WERI-Rb-1 (cell line): ENCODE results near the gene MEIKIN.

Experiments used
- DNase-seq: peaks from one replicate; pipeline ENCODE4 v3.0.0-alpha.2; 2020
- H3K27ac ChIP-seq: fragments of 250-450 bp; sonication (Bioruptor Pico); 2 replicates; pipeline ENCODE4 v1.5.1; 2020; ENCODE audit warnings: mild to moderate bottlenecking, moderate library complexity
- H3K27me3 ChIP-seq: fragments of 250-450 bp; sonication (Bioruptor Pico); 2 replicates; pipeline ENCODE4 v1.5.1; 2021; ENCODE audit warnings: mild to moderate bottlenecking, low read depth, moderate library complexity; ENCODE audit not compliant: insufficient read depth, severe bottlenecking
- H3K36me3 ChIP-seq: fragments of 250-450 bp; sonication (Bioruptor Pico); 2 replicates; pipeline ENCODE4 v1.5.1; 2020; ENCODE audit warnings: mild to moderate bottlenecking, moderate library complexity
- H3K4me3 ChIP-seq: 2 replicates; pipeline ENCODE4 v1.5.1; 2011; ENCODE audit warnings: low read depth, mild to moderate bottlenecking, control low read depth, low read length
- H3K9me3 ChIP-seq: fragments of 250-450 bp; sonication (Bioruptor Pico); 2 replicates; pipeline ENCODE4 v1.5.1; 2021; ENCODE audit warnings: mild to moderate bottlenecking, moderate library complexity; ENCODE audit not compliant: severe bottlenecking
- TF ChIP-seq, protein P1 (sequence below): IDR thresholded peaks from 2 replicates; pipeline ENCODE4 v1.5.1; 2011; ENCODE audit warnings: low read depth, mild to moderate bottlenecking, control low read depth, inconsistent platforms, low read length

The MEIKIN gene

DNA sequence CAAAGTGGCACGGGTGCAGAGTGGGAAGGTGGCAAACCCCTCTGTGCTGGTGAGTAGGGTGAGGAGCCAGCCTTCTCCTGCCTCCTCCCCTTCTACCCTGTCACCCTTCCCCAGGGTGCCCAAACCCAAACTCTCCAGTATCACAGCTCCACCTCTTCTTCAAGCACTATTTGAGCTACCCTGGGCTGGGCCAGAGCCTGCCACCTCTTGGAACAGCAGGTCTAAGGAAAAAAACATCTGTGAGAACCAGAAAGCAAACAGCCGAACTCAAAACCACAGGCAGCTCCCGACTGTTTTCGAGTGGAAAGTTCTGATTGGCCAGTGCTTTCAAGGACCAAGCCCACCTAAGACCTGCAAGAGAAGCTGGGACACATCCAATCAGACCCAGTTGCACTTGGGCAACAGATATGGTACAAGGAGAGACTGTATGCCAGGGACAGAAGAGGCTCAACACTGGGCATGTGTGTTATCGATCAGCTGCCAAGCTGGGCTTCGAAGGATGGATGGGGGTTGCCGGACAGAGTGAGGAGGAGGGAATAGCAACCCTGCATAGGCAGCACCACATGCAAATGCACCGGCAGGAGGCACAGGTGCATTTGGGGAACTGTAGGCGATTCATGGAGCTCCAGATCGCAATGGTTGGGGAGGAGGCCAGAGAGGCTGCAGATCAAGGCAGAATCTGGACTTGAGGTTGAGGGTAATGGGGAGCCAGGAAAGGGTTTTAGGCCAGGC lies 46.3 kb upstream of the MEIKIN start:
- no peak for DNase-seq
- H3K4me3 ChIP-seq = no peak overlapping the region
- TF ChIP-seq, protein P1, sequence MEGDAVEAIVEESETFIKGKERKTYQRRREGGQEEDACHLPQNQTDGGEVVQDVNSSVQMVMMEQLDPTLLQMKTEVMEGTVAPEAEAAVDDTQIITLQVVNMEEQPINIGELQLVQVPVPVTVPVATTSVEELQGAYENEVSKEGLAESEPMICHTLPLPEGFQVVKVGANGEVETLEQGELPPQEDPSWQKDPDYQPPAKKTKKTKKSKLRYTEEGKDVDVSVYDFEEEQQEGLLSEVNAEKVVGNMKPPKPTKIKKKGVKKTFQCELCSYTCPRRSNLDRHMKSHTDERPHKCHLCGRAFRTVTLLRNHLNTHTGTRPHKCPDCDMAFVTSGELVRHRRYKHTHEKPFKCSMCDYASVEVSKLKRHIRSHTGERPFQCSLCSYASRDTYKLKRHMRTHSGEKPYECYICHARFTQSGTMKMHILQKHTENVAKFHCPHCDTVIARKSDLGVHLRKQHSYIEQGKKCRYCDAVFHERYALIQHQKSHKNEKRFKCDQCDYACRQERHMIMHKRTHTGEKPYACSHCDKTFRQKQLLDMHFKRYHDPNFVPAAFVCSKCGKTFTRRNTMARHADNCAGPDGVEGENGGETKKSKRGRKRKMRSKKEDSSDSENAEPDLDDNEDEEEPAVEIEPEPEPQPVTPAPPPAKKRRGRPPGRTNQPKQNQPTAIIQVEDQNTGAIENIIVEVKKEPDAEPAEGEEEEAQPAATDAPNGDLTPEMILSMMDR = no peak

DNA sequence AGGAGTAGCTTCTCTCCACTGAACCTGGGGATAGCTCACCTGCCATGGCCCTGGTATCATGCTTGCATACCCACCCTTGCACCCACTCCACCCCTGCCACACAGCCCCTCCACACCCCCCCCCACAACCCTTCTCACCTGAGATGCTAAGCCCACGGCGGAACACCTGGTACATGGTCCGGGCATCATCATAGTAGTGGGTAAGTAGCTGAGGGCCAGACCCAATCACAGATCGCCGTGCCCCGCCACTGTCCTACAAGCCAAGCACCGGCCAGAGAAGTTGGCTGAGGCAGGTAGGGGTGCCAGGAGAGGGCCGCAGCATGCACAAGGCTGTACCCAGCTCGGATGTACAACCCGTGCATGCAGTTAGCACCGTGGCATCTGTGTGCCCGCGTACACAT lies 45.3 kb upstream of the MEIKIN start:
- no peaks in the 10 kb centered on the region for H3K27me3 ChIP-seq
- no peak overlapping the region for H3K27ac ChIP-seq
- H3K4me3 ChIP-seq = no peak overlapping the region
- peaks cover 17% of the 10 kb centered on the region for H3K36me3 ChIP-seq
- TF ChIP-seq, protein P1 = no peak
- no peak for DNase-seq
- H3K9me3 ChIP-seq = no peaks in the 10 kb centered on the region

More for the DNA sequence above, 46.3 kb upstream of the MEIKIN start:
- Histone ChIP-seq H3K36me3 (peaks cover 17% of the 10 kb centered on the region), H3K27ac (no peak overlapping the region), H3K27me3 (no peaks in the 10 kb centered on the region), H3K9me3 (no peaks in the 10 kb centered on the region)

- no peak for DNase-seq
- TF ChIP-seq, protein P1 = no peak
- Histone ChIP-seq H3K36me3 (peaks cover 15% of the 10 kb centered on the region), H3K27me3 (no peaks in the 10 kb centered on the region), H3K4me3 (no peak overlapping the region), H3K27ac (no peak overlapping the region), H3K9me3 (no peaks in the 10 kb centered on the region)
These were observed 43.1 kb upstream of the MEIKIN start for GRCh38 chr5:131988601-131989000.

- Histone ChIP-seq H3K4me3 (no peak overlapping the region), H3K27ac (no peak overlapping the region), H3K36me3 (peaks cover 13% of the 10 kb centered on the region), H3K9me3 (no peaks in the 10 kb centered on the region), H3K27me3 (no peaks in the 10 kb centered on the region)
- no peak for DNase-seq
- TF ChIP-seq, protein P1 = no peak
These were observed 41.8 kb upstream of the MEIKIN start for GRCh38 chr5:131987251-131987650.

DNA sequence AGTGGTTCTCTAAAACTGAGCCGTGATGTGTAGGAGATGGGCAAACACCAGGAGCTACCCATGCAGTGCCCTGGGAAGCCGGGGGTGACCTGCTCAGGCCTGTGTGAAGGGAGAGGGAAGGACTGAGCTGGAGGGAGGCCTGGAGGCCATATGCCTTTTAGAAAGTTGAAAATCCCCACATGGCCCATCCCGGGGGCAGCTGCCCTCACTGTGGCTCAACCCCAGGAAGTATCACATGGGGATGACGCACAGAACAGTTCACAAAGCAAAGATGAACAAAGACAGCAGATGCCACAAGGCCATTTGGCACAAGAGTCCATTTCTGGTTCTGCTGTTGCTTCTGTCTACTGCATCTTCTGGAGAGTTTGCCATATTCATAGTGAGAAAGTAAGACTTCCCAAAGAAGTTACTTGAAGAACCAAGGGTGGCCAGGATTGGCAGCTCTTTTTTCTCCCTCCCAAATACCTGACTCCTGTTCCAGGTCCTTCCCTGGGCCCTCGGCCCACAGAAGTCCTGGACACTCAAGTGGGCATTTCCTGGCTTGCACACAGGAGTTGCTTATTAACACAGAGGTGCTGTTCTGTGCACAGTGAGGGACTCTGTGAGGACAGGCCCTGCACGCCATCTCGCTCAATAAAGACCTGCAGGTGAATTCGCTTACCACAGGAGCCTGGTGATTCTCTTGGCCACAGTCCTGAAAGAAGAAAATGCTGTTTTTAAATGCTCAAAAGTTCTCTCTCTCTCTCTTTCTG lies 40.9 kb upstream of the MEIKIN start:
- Histone ChIP-seq H3K9me3 (no peaks in the 10 kb centered on the region), H3K36me3 (peaks cover 13% of the 10 kb centered on the region), H3K27ac (no peak overlapping the region), H3K4me3 (no peak overlapping the region), H3K27me3 (no peaks in the 10 kb centered on the region)
- TF ChIP-seq, protein P1 = no peak
- DNase-seq = no peak
